ENCODE measurements around the gene SLC17A1.

The SLC17A1 gene

DNA sequence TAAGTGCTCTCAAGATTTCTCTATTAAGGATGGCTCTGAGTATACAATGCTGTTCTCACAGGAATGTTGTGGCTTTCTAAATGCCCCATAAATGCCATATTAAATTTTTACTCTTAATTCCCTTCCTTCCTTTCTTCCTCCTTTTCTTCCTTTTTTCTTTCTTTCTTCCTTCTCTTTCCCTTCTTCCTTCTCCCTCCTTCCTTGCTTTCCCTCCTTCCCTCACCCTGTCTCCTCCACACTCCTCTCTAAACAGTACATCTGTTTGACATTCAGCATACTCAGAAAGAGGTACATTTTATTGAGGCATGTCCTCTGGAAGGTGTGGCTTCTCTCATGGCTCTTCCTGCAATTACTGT lies 433 bp upstream of the SLC17A1 start:
- no peak for DNase-seq

DNA sequence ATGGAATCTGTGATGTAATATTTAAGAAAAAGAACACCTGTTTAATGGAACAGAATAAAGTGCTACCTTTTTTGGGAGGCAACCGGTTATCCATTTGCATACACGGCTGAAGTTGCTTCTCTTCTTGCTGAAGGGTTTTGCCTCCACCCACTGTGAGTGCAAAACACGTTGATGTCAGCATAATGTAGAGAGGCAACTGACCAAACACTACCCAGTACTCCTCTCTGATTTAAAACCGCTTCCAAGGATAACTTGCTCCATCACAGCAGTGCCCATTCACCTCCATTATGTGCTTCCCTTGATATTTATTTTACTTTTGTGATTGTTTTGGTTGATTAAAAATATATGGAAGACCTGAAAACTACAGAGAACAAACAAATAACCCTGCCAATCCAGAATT lies 1.4 kb downstream of the SLC17A1 start:
- DNase-seq, result no peak

DNA sequence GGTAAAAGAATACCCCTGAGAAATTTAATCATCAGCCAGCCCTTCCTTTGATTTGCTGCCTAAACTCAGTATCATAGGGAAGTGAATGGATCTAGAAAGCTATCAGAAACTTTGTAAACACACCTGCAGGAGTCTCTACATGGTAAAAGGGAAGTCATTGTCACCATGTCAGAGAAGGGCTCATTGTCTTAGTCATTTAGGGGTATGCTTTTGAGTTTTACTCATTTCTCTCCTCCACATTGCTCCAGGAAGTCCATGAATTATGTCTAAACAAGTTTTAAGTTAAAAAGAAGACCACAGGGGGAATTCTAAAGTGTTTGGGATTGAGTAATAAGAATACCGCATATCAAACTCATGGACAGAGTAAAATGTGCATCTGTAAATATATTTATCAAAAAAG lies 2.5 kb downstream of the SLC17A1 start:
- DNase-seq, result no peak

DNA sequence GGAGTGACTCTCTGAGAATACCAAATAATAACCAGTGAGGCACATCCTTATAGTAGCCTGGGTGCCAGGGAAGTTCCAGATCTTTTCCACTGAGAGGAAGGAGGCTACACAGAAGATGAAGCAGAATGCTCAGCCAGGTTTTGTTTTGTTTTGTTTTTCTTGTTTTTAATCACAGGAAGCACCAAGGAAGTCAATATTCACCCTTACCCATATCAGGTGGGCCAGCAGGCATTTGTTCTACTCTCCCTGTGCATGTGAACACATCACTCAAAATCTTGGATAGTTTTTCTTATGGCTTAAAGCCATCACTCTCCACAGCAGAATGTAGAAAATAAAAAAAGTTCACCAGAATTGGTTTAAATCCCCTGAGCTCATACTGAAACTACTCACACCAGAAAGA lies 10.5 kb downstream of the SLC17A1 start:
- DNase-seq, result no peak

DNA sequence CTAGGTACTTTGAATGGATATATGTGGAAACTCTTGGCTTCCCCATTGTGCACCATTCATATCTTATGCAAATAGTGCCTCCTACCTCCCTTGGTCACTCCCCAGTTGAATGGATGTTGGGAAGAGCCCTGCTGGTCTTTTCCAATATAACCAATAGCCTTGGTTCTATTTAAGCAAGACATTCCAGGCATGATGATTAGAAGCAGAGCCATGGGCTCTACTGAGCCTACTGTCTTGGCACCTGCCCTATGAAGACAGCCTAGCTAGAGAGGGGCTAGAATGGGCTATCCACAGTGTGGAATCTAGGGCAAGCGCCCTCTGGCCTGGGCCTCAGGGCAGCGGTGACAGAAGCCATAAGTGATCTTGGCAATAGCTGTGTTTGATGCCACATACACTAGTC lies 15.6 kb downstream of the SLC17A1 start:
- no peak for DNase-seq

DNA sequence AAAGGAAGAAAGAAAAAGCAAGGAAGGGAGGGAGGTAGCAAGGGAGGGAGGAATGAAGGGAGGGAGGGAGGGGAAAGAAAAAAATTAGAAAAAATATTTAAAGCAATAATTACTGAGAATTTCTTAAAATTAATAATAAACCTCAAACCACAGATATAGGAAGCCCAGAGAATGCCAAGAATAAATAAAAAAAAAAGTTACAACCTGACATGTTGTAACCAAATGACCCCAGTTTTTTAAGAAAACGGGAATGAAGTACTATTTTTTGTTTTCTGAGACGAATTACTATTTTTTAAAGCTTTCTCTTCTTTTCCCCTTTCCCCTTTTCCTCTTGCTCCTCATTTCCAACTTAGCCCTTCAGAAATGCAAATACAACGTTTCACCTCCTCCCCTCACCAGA lies 16.7 kb downstream of the SLC17A1 start:
- no peak for DNase-seq

DNA sequence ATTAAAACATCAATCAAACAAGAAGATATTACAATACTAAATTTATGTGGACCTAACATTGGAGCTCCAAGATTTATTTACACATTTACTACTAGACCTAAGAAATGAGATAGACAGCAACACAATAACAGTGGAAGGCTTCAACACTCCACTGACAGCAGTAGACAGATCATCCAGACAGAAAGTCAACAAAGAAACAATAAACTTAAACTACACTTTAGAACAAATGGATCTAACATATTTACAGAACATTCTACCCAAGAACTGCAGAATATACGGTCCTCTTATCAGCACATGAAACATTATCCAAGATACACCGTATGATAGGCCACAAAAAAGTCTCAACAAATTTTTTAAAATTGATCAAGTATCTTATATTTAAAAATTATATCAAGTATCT lies 27.0 kb downstream of the SLC17A1 start:
- DNase-seq, result no peak

DNA sequence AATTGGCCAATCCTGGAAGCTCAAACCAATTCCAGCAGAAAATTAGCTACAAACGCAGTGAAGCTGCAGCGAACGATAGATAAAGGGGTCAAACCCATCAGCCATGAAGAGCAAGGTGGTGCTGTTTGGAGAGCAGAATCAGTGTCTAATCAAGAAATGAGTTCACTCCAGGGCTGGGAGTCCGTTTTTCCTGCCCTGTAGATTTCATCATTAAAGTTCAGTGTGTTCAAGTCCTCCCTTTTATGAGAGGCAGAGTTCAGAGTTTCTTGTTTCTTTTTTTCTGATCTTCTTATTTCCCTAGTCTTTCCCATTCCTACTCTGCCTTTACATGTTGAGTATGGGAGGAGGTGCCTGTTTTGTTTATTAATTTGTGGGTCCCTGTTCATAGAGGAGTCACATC lies 30.4 kb downstream of the SLC17A1 start:
- no peak for DNase-seq

DNA sequence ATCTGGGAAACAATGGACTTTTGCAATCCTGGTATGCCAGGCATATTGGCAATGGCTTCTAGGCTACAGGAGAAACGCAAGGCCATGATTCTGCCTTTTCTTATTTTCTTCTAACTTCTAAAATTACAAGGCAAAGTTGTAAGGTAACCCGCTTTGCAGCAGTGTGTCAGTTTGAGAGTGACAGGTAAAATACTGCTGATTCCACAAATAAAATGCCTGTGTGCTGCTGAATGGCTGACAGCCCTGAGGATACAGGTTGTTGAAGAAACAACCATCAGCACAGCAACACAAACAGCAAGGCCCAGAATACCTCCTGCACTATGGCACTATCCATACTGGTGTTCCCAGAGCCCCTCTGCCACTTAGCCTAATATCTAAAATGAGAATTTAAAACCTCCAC lies 37.1 kb downstream of the SLC17A1 start:
- no peak for DNase-seq

DNA sequence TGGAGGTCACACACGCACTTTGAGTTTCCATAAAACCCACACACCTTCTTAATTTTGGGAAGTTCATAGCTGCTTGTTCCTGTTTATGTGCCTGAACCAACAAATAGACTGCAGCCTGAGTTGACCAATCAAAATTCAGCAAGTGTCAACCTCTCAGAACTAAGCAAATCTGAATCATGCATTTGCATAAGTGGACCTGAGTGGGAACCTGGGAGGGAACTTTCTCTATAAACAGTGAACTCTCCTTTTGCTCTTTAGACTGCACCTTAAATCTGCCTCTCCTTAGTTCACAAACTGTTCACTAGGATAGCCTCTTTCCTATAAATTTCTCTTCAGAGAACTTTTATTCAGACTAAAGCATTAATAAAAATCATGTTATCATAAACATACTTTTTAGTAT lies 37.9 kb downstream of the SLC17A1 start:
- no peak for DNase-seq

DNA sequence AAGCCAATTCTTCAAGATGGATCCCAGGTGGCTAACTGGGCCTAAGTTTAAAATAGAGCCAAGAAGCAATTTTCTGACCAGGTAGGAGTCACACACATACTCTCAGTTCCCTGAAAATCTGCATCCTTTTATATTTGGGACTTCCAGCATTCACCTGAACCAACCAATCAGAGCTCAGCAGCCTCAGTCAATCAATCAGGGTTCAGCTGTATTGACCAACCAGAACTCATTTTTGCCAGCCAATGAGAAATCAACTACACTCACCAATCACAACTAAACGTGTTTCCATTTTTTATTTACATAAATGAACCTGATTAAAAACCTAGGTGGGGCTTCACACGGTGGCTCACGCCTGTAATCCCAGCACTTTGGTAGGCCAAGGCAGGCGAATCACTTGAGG lies 39.8 kb downstream of the SLC17A1 start:
- DNase-seq, result no peak

DNA sequence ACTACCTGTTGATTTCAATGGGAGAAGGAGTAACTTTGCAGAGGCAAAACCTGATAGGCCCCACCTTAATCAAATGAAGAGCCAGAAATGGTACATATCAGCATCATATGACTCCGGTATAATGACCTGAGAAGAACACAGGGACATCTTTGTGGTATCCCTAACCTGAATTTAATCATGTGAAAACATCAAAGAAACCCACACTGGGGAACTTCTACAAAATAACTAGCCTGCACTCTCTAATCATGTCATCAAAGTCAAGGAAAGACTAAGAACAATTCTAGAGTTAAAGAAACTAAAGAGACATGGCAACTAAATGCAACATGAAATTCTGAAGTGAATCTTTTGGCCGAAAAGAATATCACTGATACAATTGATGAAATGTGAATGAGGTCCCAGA lies 42.4 kb downstream of the SLC17A1 start:
- DNase-seq, result no peak

DNA sequence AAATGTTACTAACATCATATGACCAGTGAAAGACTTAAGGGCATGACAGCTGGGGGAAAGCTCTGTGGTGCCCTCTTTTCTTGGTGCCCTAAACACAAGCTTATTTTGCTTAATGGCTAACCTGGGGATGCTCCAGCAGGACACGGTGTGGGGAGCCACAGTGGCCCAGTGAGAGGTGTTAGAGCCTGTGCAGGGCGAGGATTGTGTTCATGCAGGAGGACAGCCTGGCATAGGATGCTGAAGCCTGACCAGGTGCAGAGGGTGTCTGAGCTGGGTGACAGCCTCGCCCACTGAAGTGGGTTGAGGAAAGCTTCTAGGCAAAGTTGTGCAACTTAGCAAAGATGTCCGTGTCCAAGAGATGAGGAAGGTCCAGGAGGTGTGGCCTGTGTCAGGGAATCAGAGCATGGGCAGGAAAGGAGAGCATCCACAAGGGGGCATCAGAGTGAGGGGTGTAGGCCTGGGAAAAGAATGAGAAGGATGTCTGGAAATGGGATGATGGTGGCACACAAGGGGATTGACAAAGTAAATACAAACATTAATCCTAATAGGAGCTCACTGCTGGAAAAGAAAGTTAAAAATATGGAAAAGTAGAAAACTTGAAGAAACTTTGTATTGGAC lies 43.4 kb downstream of the SLC17A1 start:
- peak; percentile 19 for DNase-seq

DNA sequence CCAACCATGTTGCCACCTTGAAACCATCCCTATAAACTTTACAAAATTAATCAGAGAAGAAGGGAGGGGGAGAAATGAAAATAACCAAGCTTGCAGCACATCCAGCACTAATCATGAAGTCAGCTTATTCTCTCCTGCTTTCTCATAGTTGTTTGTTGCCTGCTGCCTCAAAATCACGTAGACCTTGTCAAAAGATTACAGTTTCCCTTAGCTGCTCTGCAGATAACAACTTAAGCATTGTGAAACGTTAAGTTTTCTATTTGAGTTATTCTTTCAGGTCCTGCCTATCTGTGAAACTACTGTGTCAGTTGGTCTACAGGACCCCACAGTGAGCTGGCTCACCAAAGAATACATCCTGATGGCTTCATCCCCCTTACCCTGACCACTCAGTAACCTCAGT lies 44.4 kb downstream of the SLC17A1 start:
- DNase-seq, result no peak

DNA sequence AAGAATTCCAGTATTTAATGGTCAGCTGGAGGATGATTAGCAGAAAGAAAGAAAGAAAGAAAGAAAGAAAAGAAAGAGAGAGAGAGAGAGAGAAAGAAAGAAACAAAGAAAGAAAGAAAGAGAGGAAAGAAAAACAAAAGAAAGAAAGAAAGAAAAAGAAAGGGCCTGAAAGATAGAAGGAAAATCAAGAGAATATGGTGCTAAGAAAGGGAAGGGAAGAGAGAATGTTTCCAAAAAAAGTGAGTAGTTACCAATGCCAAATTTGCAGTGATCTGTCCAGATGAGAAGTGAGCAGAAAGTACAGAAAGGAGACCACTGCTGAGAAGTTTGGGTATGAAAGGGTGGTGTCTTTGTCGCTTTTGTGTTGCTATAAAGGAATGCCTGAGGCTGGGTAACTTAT lies 50.7 kb downstream of the SLC17A1 start:
- DNase-seq, result no peak

DNA sequence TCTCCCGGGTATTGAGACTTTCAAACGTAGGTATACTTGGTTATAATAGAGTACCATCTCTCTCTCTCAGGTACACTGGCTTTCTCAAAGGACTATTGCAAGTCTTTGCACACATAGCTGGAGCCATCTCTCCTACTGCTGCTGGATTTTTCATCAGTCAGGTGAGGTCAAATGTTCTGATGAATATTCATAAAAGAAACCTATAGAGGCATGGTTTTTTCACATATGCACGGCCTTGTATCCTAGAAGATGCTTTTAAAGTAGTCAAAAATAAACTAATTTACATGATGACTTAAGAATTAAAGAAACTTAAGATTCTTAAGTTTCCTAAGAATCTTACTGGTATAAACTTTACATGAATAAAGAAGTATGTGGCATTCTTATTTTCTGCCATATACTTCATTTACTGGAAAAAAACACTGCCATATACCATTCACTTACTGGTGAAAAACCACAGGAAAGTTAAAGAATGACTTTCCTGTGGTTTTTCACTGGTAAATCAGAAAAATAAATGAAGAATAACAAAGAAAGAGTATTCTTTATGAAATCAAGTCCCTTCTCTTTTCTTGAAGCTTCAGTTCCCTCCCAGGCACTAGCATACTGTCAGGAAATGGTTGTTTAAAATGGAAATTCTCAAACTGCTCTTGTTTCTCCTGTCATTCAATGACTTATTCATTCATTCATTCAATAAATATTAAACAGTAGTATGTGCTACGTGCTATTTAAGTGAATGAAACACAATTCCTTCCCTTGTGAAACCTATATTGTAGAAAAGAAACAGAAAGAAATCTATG lies 53.8 kb downstream of the SLC17A1 start:
- no peak for DNase-seq

DNA sequence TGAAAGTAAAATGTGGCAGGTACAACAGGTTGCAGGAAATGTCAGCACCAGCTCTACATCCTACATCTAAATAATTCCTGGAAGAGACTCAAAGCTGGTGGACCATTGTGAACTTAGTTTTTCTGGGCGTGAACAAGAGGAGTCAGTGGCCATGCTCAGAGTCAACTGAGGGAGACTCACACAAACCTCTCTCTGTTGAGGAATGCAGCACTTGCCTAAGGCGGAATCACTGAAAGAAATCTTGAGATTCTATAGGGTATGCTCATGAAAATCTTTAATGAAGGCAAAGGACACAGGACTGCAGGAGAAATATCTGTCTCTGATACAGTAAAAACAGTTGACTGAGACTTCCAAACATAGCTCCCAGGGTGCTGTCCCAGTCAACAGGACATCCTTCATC lies 54.8 kb downstream of the SLC17A1 start:
- no peak for DNase-seq

DNA sequence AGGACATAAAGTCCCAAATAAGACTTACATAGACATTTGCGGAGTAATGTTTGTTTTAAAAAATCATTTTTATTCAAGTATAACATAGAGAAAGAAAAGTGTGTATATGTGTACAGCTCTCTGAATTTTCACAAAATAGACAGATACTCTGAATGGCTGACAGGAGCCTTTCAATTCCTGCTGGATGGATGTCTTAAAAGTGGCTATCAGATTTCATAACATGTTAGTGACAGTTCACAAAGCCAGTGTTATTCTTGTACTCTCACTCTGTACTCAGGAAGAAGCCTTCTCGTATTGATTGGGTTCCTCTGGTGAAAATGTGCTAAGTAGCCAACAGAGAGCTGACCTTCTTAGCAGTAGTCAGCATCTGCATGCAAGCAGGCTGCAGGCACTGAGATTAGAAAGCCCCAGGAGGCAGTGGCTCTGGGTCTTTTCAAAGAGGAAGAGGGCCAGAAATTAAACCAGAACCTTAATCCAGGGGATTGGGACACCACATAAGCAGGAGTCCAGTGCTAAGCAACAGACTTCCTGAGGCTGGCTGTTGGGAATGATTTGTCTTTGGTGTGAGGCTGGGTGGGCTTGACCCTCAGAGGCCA lies 57.6 kb downstream of the SLC17A1 start:
- DNase-seq, result no peak

DNA sequence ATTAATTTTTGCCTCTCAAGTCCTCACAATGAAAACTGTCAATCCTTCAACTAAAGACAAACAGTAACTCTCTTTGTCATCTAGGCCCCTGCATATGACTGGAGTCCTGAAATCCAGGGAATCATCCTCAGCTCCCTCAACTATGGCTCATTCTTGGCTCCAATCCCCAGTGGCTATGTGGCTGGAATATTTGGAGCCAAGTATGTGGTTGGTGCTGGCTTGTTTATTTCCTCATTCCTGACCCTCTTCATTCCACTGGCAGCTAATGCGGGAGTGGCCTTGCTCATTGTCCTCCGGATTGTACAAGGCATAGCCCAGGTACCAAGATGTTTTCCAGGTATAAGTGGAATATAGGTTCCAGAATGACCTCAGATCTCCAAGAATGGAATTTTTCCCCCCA lies 61.9 kb downstream of the SLC17A1 start:
- no peak for DNase-seq

DNA sequence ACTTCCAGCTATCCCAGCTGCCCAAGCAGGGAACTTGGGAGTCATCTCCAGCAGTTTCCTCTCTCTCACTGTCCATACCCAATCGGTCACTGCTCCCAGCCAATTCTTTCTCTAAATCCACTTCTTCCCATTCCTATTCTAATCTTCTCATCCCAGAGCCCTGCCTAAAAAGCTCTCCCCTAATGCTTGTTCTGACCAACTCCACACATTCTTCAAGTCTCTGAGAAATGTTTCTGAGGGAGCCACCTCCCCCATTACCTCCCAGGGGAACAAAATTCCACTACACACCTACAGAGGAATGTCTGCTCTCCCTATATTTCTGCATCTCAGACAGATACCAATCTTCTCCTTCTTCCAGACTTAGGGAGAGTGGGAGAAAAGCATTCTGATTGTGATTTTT lies 63.3 kb downstream of the SLC17A1 start:
- DNase-seq, result no peak

DNA sequence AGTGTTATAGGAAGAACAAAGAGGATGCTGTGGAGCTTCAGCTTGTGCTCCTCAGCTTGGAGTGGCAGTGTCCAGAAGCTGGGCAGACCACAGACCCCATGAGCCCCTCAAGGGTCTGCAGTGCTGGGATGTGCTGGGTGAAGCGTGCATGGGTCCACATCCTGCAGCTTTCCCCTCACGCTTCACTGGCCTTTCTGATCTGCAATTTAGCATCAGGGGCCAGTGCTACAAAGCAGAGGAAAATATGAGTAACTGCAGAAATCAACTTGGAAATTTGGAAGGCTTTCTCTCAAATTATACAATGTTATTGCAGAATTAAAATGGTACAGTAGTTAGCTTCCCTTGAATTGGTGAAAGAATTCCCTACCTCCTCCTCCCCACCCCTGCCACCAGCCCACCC lies 67.2 kb downstream of the SLC17A1 start:
- no peak for DNase-seq

DNA sequence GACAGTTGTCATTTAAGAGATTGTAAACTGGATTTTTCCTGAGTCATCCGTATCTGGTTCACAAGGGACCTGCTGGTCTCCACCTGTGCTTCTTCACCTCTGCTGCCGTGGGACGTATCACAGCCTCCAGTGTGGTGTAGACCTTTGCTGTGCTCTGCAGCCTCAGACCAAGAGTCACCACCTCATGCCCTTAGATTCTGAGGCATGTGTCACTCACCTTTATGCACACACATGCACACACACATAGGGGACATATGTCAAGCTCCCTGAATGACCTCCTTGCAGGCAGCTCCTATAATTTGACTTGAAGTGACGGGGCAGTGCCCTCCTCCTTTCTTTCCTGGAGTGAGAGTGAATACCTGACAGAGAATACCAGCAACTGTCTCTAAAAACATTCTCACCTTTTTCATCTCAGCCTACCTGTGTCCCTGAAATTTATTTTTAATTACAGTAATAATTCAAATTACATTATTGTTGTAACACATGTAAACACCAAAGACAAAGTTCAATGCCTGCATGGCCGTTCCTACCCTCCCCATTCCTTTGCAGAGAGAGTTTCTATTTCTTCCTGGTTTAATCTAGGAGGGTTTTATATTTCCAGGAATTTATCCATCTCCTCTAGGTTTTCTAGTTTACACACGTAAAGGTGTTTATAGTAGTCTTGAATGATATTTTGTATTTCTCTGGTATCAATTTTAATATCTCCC lies 73.8 kb downstream of the SLC17A1 start:
- no peak for DNase-seq

DNA sequence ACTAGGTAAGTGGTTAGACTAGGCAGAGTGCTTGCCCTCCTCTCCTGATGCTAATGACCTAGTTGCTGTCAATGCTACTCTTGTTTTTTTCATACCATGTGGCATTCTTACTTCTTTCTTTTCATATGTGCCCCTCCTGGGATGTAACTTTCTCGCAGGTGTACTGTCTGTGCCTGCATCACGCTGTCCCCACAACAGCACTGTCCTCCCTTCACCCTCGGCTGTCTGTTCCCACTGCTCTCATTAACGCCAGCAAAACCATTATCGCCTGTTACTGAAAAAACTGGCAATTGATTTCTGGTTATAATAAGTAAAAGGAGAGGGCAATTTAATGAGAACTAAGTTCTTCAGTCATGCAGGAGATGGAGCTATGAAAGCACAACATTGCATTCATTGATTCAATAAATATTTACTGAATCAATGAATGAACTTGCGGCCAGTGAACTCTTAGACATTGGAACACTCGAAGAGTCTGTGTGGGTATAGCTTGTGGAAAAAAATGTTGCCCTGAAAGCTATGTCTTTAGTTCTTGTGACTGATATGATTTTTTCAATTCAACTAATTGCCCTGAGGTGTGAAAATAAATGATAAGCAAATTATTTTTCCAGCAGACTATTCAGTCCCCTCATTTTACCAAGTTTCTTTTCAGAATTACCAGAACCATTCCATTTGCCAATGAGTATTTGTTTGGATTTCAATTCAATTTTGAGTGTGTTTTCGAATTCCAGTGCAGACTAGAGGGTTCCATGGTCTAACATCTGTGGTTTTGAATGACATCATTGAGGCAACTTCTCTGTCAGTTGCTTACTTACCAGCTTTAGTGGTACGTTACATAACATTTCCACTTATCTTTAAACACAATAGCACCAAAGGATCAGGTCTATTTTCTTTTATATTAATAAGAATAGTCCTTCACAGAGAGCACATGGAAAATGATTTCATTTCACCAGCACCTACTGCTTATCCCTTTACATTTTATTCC lies 75.2 kb downstream of the SLC17A1 start:
- DNase-seq, result no peak

Measured in stimulated activated CD4-positive, alpha-beta T cell treated with anti-CD3 and anti-CD28 coated beads, Interleukin-12 subunit alpha, Interleukin-12 subunit beta, amount 100 ng/mL, for 4 hours (primary cell).